Endothelial cell (in vitro differentiated cells): ENCODE data around the gene CMTM6. TPM values are rescaled to one million over a fixed set of nuclear protein-coding genes. Genes with fewer than 3 reads are reported as not detected.
"Not testable (repeated sequence)": the region's sequence is repeated elsewhere in the genome, so short reads cannot be mapped to it uniquely, and the experiment has no call there.

Source experiments
- DNase-seq: peaks from one replicate; pipeline ENCODE4 v3.0.0; 2021; ENCODE audit warnings: low spot score
- H3K27ac Mint-ChIP-seq: one replicate; pipeline ENCODE4 v1.8.0; 2021; ENCODE audit warnings: mixed read lengths, inconsistent platforms; ENCODE audit not compliant: unreplicated experiment
- H3K27me3 Mint-ChIP-seq: one replicate; pipeline ENCODE4 v1.8.0; 2021; ENCODE audit warnings: mild to moderate bottlenecking, moderate library complexity, mixed read lengths, inconsistent platforms; ENCODE audit not compliant: unreplicated experiment
- H3K36me3 Mint-ChIP-seq: one replicate; pipeline ENCODE4 v1.8.0; 2021; ENCODE audit warnings: mild to moderate bottlenecking, low read depth, mixed read lengths, inconsistent platforms; ENCODE audit not compliant: unreplicated experiment
- H3K4me1 Mint-ChIP-seq: one replicate; pipeline ENCODE4 v1.8.0; 2021; ENCODE audit warnings: mild to moderate bottlenecking, mixed read lengths, inconsistent platforms; ENCODE audit not compliant: unreplicated experiment
- H3K4me3 Mint-ChIP-seq: one replicate; pipeline ENCODE4 v1.8.0; 2021; ENCODE audit warnings: mild to moderate bottlenecking, mixed read lengths, inconsistent platforms; ENCODE audit not compliant: unreplicated experiment
- H3K9me3 Mint-ChIP-seq: one replicate; pipeline ENCODE4 v1.8.0; 2021; ENCODE audit warnings: mixed read lengths, inconsistent platforms; ENCODE audit not compliant: unreplicated experiment
- CTCF ChIP-seq: fragments of 200-600 bp; sonication (generic); IDR thresholded peaks from one replicate; pipeline ENCODE4 v1.5.0; 2021; ENCODE audit warnings: antibody characterized with exemption; ENCODE audit not compliant: unreplicated experiment
- total RNA-seq: library from RNA; stranded (reverse); fragmentation: NEBNext Ultra II Directional; extraction: Animal tissue kit (Norgen Biotek cat#: 25700); gene quantifications from one replicate; pipeline ENCODE4 v1.2.1, GENCODE V29; 2021; ENCODE audit not compliant: unreplicated experiment

CMTM6 gene
- total RNA-seq, 1 donor from 2014 or later = 59.9 TPM

- Mint-ChIP-seq H3K9me3 (no peaks in the 10 kb centered on the region), H3K27me3 (no peaks in the 10 kb centered on the region), H3K4me1 (peaks cover 6% of the 10 kb centered on the region), H3K36me3 (peaks cover 26% of the 10 kb centered on the region), H3K4me3 (no peak overlapping the region), H3K27ac (no peak overlapping the region)
- no peak for DNase-seq
- no peak for TF ChIP-seq CTCF
Observed at GRCh38 chr3:32480604-32481003, 22.0 kb downstream of the CMTM6 start.

GRCh38 chr3:32474201-32474600 lies 28.5 kb downstream of the CMTM6 start:
- peaks cover 24% of the 10 kb centered on the region for H3K36me3 Mint-ChIP-seq
- no peak overlapping the region for H3K27ac Mint-ChIP-seq
- H3K9me3 Mint-ChIP-seq = no peaks in the 10 kb centered on the region
- no peaks in the 10 kb centered on the region for H3K27me3 Mint-ChIP-seq
- no peak for TF ChIP-seq CTCF
- no peak for DNase-seq
- H3K4me3 Mint-ChIP-seq = no peak overlapping the region
- peaks cover 15% of the 10 kb centered on the region for H3K4me1 Mint-ChIP-seq

- not testable (repeated sequence) for H3K4me3 Mint-ChIP-seq, H3K27ac Mint-ChIP-seq
Observed at GRCh38 chr3:32472151-32472550, 30.5 kb downstream of the CMTM6 start.

GRCh38 chr3:32471246-32471645 lies 31.4 kb downstream of the CMTM6 start:
- peaks cover 18% of the 10 kb centered on the region for H3K36me3 Mint-ChIP-seq

More at GRCh38 chr3:32472151-32472550, 30.5 kb downstream of the CMTM6 start:
- peaks cover 18% of the 10 kb centered on the region for H3K4me1 Mint-ChIP-seq
- H3K27me3 Mint-ChIP-seq, DNase-seq, H3K9me3 Mint-ChIP-seq: not testable (repeated sequence)
- H3K36me3 Mint-ChIP-seq = peaks cover 16% of the 10 kb centered on the region

GRCh38 chr3:32470362-32470761 lies 32.3 kb downstream of the CMTM6 start:
- H3K36me3 Mint-ChIP-seq = peaks cover 27% of the 10 kb centered on the region
- H3K27ac Mint-ChIP-seq = no peak overlapping the region
- DNase-seq = no peak
- no peaks in the 10 kb centered on the region for H3K27me3 Mint-ChIP-seq
- no peak overlapping the region for H3K4me3 Mint-ChIP-seq
- peaks cover 31% of the 10 kb centered on the region for H3K4me1 Mint-ChIP-seq
- TF ChIP-seq CTCF = no peak
- no peaks in the 10 kb centered on the region for H3K9me3 Mint-ChIP-seq

More at GRCh38 chr3:32471246-32471645, 31.4 kb downstream of the CMTM6 start:
- DNase-seq = no peak
- H3K4me1 Mint-ChIP-seq = peaks cover 24% of the 10 kb centered on the region
- no peak for TF ChIP-seq CTCF
- H3K4me3 Mint-ChIP-seq = no peak overlapping the region
- H3K27me3 Mint-ChIP-seq = no peaks in the 10 kb centered on the region
- no peak overlapping the region for H3K27ac Mint-ChIP-seq
- H3K9me3 Mint-ChIP-seq = no peaks in the 10 kb centered on the region
